Measurements from ENCODE around the gene NECTIN2.
"Not testable (repeated sequence)": the region's sequence is repeated elsewhere in the genome, so short reads cannot be mapped to it uniquely, and the experiment has no call there.

The NECTIN2 gene

DNA sequence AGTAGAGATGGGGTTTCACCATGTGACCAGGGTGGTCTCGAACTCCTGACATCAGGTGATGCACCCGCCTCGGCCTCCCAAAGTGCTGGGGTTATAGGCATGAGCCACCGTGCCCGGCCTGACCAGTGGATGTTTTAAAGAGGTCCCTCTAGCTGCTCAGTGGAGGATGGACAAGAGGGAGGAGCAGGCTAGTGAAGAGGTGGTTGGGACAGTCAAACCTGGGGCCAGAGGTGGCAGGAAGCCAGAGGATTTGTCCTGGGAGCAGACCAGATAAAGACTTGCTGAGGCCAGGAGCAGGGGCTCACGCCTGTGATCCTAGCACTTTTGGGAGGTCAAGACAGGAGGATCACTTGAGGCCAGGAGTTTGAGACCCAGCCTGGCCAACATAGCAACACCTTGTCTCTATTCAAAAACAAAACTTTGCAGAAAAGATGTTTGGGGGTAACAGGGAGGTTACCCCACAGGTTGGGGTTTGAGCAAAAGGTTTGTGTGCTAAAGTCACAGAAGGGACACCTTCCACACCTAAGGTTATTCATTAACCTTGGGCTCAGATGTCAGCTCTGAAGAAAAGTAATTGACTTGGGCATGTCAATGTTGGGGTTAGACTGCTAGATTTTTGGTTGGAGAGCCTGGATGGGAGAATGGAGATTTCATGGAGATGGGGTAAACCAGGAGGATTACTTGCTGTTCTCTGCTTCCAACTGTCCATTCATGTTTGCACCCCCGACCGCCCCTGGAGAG, 28.2 kb upstream of the NECTIN2 start:
- DNase-seq (ENCODE audit: low read depth in 2 of 2), result no peak

DNA sequence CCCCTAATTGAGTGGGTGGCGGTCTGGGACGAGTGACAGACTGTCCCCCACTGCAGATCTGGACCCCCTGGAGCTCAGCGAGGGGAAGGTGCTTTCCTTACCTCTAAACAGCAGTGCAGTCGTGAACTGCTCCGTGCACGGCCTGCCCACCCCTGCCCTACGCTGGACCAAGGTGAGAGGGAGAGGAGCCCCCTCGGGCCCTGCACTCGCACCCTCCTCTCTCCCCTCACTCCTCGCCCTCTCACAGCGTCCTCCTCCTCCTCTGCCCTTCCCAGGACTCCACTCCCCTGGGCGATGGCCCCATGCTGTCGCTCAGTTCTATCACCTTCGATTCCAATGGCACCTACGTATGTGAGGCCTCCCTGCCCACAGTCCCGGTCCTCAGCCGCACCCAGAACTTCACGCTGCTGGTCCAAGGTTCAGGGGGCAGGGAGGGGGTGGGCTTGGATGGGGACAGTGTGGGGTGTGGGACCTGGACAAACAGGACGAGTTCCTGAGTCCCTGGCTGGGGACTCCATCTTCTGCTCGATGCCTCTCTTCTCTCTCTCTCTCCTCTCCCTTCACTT, 27.5 kb upstream of the NECTIN2 start:
- DNase-seq (ENCODE audit: low read depth in 2 of 2), result no peak

DNA sequence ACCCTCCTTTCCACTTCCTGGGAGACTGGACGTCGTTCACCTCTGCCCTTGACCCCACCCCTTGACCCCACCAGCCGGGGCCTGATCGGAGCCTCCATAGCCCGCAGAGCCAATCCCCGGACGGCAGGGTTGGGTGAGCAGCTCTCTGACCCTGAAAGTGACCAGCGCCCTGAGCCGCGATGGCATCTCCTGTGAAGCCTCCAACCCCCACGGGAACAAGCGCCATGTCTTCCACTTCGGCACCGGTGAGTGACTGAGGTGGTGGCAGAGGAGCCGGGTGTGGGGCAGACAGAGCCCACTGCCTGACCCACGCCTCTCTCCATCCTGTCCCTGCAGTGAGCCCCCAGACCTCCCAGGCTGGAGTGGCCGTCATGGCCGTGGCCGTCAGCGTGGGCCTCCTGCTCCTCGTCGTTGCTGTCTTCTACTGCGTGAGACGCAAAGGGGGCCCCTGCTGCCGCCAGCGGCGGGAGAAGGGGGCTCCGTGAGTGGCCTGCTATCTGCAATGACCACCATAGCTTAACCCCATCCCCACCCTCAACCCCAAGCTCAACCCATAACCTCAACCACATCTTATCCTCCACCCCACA, 26.8 kb upstream of the NECTIN2 start:
- DNase-seq (ENCODE audit: low read depth in 2 of 2), result no peak

DNA sequence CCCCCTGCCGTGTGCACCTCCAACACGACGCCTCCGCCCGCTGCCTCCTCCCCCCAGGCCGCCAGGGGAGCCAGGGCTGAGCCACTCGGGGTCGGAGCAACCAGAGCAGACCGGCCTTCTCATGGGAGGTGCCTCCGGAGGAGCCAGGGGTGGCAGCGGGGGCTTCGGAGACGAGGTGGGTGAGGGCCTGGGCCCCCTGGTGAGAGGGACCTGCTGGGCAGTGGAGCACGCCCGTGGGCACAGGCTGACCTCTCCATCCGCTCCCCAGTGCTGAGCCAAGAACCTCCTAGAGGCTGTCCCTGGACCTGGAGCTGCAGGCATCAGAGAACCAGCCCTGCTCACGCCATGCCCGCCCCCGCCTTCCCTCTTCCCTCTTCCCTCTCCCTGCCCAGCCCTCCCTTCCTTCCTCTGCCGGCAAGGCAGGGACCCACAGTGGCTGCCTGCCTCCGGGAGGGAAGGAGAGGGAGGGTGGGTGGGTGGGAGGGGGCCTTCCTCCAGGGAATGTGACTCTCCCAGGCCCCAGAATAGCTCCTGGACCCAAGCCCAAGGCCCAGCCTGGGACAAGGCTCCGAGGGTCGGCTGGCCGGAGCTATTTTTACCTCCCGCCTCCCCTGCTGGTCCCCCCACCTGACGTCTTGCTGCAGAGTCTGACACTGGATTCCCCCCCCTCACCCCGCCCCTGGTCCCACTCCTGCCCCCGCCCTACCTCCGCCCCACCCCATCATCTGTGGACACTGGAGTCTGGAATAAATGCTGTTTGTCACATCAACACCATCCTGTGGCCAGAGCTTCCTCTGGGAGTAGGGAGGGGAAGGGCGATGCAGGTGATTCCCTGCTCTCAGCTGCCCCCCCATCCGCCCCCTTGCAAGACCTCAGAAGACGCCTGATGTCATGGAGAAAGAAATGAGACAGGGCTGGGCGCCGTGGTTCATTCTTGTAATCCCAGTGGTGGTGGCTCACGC, 25.2 kb upstream of the NECTIN2 start:
- no peak for DNase-seq (ENCODE audit: low read depth in 2 of 2)

DNA sequence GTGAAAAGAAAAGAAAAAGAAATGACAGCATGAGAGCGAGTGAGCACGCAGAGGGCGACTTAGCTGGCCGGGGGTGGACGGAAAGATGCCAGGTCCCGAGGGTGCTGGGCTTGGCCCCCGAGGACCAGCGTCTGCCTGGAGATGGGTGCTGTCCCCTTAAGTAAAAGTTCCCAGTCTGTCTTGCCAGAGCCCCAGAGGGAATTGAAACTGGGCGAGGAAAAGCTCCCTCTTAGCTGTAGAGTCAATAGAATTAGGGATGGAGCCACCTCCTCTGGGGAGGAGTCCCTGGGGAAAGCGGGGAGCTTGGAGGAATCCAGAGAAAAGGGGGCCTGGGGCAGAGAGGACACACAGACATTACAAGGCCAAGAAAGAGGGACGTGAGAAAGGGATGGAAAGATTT, 23.9 kb upstream of the NECTIN2 start:
- DNase-seq (ENCODE audit: low read depth in 2 of 2), result no peak

DNA sequence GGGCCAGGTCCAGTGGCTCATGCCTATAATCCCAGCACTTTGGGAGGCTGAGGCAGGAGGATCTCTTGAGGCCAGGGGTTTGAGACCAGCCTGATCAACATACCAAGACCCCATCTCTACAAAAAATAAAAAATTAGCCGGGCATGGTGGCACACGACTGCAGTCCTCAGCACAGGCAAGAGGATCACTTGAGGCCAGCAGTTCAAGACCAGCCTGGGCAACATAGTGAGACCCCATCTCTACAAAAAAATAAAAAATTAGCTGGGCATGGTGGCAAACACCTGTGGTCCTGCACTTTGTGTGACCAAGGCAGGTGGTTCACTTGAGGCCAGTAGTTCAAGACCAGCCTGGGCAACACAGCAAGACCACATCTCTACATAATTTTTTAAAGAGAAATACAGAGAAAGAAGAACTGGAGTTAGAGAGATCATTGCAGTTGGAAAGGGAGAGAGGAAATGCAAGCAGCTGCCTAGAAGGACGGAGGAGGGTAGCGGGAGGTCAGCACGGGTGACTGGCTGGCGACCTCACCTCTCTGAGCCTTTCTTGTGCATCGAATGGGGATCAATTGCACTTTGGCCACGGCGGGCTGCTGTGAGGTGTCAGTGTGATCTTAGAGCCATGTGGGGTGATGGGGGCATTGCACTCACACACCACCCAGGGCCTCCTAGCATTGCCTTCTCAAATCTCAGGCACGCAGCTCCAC, 23.3 kb upstream of the NECTIN2 start:
- no peak for DNase-seq (ENCODE audit: low read depth in 2 of 2)

DNA sequence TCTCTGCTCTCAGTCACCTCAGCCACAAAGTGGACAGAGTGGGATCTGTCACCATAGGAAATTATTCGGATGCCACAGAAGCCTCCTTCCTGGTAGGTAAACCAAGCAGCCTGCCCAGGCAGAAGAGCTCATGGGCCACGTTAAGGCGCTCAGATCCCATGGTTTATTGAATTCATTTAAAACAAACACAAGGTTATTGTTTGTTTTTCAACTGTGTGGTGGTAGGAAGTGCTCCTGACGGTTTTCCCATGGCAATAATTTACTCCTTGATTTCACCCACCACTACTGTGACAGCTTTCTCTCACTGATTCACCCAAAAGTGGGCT, 22.8 kb upstream of the NECTIN2 start:
- DNase-seq (ENCODE audit: low read depth in 2 of 2), result no peak

DNA sequence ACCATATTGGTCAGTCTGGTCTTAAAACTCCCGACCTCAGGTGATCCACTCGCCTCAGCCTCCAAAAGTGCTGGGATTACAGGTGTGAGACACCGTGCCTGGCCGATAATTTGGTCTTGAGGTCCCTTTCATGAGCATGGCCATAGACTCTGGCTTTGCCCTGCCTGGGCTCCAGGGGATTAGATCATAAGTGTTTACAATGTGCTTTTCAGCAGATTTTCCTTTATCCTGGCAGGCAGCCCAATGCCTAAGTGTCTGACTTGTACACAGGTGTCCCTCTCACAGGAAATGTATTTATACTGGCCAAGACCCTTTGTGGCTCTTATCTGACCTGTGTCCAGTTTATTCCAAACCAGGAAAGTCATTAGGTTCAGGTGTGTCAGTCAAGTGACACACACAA, 21.3 kb upstream of the NECTIN2 start:
- DNase-seq (ENCODE audit: low read depth in 2 of 2), result no peak

DNA sequence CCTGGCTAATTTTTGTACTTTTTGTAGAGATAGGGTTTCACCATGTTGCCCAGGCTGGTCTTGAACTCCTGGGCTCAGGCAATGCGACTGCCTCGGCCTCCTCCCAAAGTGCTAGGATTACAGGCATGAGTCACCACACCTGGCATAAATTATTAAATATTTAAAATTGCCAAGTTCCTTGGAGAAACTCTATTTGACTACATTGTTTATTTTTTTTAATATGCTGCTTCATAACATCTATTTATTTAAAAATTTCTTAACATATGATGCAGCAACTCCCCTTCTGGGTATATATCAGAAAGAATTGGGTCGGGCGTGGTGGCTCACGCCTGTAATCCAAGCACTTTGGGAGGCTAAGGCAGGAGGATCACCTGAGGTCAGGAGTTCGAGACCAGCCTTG, 13.2 kb upstream of the NECTIN2 start:
- not testable (repeated sequence) for DNase-seq (ENCODE audit: low read depth in 2 of 2)

DNA sequence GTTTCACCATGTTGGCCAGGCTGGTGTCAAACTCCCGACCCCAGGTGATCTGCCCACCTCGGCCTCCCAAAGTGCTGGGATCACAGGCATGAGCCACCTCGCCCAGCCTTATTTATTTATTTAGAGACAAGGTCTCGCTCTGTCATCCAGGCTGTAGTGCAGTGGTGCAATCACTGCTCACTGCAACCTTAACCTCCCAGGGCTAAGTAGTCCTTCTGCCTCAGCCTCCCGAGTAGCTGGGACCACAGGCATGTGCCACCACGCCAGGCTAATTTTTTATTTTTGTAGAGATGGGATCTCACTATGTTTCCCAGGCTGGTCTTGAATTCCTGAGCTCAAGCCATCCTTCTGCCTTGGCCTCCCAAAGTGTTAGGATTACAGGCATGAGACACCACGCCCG, 11.7 kb upstream of the NECTIN2 start:
- not testable (repeated sequence) for DNase-seq (ENCODE audit: low read depth in 2 of 2)

DNA sequence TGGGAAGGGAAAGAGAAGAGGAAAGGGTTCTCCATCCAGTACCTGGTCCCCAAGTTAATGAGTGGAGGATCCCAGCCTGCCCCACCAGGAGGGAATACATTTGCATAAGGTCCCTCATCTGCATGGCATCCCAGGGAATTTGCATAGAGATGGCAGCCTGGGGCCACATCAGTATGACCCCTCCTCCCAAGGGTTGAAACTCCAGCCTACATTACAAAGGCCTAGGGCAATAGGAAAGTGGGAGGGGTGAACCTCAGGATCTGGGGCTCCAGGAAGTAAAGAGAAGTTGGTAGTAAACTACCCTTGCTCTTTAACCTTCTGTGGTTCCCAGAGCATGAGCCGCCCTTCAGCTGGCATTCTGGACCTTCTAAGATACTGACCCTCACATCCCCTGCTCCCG, 6.8 kb upstream of the NECTIN2 start:
- no peak for DNase-seq (ENCODE audit: low read depth in 2 of 2)

DNA sequence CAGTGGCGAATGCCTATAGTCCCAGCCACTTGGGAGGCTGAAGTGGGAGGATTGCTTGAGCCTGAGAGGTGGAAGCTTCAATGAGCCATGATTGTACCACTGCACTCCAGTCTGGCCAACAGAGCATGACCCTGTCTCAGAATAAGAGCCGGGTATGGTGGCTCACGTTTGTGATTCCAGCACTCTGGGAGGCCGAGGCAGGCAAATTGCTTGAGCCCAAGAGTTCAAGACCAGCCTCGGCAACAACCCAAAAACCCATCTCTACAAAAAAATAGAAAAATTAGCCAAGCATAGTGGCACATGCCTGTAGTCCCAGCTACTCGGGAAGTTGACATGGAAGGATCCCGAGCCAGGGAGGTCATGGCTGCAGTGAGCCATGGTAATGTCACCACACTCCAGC, 5.3 kb upstream of the NECTIN2 start:
- no peak for DNase-seq (ENCODE audit: low read depth in 2 of 2)

DNA sequence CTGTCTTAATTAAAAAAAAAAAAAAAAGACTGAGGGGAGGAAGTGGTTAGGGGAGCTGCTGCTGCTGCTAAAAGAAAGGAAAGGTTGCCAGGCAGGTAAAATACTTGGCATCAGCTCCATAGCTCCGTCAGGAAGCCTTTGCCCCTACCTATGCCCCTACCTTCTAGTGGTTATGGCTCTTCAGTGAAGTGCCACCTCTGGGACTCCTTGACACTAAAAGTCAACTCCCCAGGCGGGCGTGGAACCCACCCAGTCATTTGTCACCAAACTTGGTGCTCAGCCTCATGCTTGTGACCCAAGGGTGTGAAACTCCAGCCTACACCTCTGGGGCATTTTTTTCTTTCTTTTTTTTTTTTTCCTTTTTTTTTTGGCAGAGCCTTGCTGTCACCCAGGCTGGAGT, 4.9 kb upstream of the NECTIN2 start:
- DNase-seq (ENCODE audit: low read depth in 2 of 2), result no peak

DNA sequence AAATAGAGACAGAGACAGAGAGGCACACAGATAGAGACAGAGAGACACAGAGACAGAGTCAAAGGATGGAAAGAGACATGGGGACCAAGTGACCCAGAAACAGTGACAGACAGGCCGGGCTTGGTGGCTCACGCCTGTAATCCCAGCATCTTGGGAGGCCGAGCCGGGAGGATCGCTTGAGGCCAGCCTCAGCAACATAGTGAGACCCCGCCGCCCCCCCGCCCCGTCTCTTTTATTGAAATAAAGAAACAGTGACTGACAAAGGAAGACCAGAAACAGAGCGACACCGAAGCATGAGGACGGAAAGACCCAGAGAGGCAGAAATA, 848 bp upstream of the NECTIN2 start:
- DNase-seq (ENCODE audit: low read depth in 2 of 2), result no peak

DNA sequence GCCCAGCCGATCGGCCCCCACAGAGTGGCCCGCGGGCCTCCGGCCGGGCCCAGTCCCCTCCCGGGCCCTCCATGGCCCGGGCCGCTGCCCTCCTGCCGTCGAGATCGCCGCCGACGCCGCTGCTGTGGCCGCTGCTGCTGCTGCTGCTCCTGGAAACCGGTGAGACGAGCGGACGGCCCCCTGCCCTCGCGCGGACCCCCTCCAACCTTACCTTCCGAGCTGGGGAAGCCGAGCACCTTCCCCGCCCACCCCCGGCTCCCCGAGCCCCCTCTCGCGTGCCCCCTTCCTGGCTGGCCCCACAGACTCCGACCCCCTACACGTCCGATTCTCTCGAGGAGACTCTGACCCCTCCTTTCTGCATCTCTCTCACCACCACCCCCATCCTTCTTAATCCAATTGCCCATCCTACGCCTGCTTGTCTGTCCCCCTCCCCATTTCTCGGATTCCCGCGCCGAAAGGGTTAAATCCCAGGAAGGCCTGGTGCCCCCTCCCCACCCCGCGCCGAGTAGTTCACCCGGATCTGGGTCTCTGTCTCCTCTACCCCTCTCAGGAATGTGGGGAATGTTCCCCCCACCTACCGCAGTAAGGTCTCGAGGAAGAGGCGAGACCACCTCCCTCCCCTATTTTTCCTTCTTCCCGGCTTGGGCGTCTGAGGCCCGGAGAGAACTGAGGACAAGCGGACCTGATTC, 502 bp downstream of the NECTIN2 start:
- DNase-seq (ENCODE audit: low read depth in 2 of 2), result peak in 1 of 2 experiments; percentile 26

DNA sequence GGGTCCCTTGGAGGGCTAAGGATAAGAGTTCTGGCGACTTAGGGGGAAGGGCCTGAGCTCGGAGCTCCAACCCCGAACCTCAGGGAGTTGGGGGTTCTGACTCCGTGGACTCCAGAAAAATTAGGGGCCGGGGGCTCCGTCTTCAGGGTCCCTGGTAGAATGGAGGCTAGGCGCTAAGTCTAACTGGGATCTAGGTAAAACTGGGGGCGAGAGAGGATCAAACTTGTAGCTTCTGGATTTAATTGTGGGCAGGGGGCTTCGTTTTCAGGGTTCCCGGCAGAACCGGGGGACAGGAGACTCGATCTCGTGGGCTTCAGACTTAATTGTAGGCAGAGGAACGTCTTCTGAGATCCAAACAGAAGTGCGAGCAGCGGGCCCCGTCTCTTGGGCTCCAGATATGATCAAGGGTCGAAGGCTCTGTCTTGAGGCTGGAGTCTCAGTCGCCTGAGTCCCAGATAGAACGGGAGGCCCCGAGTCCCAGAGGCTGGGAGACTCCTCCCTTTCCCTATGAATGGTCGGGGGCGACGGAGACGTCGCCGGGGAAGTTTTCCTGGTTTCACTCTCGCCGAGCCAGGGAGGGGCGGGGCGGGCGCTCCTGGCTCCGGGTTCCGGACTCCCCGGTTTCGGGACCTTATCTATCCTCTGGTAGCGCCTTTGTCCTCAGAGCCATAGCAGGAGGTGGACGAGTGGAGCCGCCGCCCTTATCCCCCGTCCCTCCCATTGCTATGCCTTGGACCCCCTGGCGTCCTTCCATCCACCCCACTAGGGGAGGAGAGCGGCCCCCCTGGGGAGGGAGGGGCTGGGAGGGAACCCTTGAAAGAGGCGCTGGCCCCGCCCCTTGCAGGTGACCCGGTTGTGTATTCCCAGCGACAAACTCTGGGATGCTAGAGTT, 1.3 kb downstream of the NECTIN2 start:
- DNase-seq (ENCODE audit: low read depth in 2 of 2), result no peak

DNA sequence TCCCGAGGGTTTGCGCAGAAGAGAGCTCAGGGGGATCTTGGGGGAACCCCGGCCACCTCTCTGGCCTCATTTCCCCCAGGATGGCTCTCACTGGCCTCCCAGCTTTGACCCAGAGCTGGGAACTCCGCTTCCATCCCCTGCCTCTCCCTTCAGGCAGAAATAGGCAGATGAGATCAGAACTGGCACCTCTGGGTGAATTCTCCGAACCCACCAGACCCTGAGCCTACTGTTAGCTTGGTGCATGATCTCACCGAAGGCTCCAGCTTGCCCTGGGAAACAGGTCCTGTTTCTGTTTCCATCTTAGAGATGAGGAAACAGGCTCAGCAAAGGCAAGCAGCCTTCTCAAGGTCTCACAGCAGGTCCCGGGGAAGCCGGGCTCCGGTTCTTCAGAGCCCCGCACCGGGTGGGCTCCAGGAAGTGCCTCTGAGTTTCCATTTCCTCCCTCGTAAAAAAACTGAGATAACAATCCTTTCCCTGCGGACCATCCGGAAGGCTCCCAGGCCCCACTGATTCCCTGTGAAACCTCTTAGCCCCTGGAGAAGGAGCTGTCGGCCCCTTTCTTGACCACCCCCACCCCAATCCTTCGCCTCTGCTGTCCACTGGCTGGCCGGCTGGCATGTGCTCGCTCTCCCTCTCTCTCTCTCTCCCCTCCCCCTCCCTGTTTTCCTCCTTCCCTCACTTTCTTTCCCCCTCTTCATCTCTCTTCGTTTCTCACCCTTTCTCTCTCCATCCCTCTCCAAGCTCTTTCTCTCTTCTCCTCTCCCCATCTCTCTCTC, 2.1 kb downstream of the NECTIN2 start:
- no peak for DNase-seq (ENCODE audit: low read depth in 2 of 2)

DNA sequence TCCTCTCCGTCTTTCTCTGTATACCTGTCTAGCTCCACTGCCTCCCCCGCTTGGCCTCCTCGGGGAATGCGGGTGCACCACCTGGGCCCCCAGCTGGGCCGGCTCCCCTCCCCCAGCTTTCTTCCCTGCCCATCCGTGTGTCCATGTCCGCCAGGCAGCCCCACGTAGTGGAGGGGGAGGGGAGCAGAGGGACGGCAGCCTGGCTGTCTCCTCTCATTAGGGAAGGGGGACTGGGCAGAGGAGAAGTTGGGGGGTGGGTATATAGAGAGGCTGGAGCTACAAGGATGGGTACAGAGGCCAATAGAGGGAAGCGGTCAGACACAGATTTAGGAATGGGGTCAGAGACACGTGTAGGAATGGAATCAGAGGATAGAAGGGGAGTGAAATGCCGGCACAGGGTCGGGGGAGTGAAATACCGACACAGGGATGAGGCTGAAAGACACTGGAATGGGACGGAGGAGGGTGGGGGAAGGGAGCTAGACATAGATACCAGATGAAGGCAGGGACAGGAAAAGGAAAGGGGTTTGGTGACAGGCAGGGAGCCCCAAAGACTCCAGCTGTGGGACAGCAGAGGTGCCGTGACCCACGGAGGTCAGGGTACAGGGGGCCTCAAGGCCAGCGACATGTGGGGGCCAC, 2.8 kb downstream of the NECTIN2 start:
- DNase-seq (ENCODE audit: low read depth in 2 of 2), result no peak

DNA sequence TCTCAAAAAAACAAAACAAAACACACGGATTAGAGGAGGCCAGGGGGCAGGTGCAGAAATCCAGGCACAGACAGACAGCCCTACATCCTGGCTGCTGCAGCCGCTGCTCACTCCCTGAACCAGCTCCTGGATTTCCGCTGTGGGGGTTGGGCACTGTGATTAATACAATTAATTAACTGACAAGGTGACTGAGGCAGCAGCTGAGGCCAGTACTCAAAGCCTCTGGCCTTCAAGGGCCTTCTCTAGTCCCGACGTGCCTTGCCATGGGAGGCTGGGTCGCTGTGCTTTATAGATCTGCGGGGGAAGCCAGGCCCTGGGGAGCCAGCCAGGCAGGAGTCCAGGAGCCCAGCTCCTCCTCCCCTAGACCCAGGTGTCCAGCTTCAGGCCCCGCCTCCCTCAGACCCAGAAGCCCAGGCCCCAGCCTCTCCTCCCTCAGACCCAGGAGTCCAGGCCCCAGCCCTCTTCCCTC, 4.6 kb downstream of the NECTIN2 start:
- DNase-seq (ENCODE audit: low read depth in 2 of 2), result no peak
